ENCODE measurements around the gene PIGC.

The PIGC gene

GRCh38 chr1:172430128-172430454, 13.8 kb downstream of the PIGC start:
- no peak for DNase-seq (ENCODE audit: low read depth, low spot score)

DNA sequence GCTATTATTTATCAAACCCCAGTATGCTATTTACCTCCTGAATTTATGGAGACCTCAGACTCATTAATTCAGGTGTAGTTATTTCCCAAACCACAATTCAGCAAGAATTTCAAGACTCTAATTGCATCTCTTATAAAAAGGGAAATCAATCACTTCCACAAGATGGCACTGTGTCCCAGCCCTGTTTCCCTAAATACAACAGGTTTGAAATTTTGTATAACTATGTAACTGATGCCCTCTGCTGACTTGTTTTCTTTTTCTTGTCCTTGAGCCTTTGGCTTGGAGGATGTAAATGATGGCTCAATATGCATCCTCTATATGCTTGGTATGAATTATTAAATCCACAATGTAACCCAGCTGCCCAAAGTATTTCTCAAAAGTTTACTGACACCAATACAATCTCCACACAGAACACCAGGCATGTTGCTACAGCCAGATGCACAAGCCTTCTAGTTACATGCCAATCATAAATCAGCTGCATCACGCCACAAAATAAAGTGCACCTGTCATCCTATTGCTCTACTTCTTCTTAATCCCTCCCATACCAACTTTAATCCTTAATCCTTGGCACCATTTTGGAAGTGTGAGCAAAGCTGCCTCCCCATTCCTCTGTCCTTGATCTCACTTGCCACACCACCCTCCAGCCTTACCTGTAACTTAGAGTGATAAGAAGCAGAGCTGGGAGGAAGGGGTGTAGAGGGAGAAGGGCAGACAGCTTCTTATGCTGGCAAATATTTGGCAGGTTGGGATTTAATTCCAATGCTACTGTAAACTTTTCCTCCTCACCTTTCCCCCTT, 14.3 kb downstream of the PIGC start:
- peak; percentile 18 for DNase-seq (ENCODE audit: low read depth, low spot score)

DNA sequence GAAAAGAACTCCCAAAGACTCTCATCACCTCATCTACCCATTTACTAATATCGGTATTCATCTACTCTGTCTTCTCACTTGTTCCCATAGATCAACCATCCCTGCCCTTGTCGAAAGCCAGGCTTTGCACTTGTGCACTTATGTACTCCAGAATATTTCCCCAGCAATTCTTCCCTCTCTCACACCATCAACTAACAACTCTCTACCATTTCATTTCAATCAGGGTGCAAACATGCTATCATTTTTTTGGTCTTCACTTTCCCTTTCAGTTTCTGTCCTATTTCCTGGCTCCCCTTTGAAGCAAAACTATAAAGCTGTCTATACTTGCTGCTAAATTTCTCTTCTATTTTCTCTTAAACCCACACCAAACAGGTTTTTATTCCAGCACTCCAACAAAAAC, 16.7 kb downstream of the PIGC start:
- no peak for DNase-seq (ENCODE audit: low read depth, low spot score)

GRCh38 chr1:172425339-172425738, 18.5 kb downstream of the PIGC start:
- no peak for DNase-seq (ENCODE audit: low read depth, low spot score)

DNA sequence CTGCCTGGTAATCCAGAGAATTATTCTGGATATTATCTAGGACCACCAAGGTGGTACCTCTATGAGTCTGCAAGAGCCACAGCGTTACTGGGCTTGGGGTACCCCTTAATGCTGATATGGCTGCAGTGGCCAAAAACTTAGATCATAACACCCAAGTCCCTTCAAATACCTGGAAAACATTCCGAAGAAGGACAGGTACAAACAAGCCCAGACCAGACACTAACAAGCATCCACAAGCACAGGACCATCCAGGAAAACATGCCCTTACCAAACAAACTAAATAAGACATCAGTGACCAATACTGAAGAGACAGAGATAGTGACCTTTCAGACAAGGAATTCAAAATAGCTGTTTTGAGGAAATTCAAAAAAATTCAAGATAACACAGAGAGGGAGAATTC, 20.5 kb downstream of the PIGC start:
- DNase-seq (ENCODE audit: low read depth, low spot score): no peak

DNA sequence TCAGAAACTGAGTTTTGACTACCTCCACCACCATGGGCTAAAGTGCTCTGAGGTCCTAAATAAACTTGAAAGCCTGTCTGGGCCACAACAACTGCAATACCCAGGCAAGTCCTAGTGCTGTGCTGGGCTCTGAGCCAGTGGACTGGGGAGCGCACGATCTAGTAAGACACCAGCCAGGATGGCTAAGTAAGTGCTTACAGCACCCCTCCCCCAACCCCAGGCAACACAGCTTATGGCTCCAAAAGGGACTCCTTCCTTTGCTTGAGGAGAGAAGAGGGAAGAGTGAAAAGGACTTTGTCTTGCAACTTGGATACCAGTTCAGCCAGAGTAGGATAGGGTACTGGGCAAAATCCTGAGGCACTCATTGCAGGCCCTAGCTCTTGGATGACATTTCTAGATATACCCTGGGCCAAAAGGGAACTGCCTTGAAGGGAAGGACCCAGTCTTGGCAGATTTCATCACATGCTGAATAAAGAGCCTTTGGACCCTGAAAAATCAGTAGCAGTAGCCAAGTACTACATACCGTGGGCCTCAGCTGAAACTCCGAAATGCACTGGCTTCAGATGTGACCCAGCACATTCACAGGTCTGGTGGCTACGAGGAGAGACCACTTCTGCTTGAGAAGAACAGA, 21.8 kb downstream of the PIGC start:
- no peak for DNase-seq (ENCODE audit: low read depth, low spot score)

- DNase-seq (ENCODE audit: low read depth, low spot score): no peak
These were observed 23.5 kb downstream of the PIGC start, which contains the start of gene C1orf105 for GRCh38 chr1:172420385-172420784. TSS of gene C1orf105 (plus strand) at chr1:172420685. CDS start at chr1:172420886, 201 bp downstream.

DNA sequence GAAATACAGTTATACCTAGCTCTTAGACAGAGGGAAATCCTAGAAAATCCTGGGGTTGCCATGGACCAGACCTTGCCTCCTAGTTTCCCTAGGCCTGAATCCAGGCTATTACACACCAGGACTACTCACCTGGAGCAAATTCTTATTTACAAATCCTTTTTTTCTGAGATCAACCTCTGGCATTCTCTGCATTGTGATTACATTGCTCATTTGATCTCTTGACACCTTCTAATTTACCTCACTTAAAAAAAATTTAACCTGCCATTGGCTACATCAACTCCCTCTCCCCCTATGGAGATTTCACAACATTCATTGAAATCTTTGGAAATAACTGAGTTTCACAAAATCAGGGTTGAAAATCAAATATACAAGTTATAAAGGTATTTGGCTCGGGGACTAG, 26.3 kb downstream of the PIGC start:
- no peak for DNase-seq (ENCODE audit: low read depth, low spot score)

DNA sequence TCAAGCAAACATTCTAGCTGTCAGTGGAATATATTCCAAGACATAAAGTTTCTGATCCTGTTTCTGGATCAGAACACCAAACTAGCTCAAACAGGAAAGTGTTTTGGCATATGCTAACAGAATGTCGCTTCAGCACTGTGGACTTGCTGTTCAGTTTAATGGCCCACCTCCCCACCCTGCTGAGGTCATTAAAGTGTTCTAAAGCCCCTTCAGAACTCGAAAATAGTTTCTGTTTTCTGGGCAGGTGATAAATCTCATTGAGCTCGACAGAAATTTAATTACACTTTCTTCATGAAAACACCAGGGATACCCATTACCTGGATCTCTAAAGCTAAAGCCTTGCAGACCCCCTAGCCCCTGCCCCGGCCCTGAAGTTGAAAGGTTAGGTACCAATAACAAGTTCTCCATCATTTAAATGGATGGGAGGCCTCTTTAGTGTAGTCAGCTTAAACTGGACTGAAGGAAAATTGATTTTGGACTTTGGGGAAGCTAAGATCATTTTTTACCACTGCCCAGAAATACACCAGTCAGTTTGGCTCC, 27.3 kb downstream of the PIGC start:
- no peak for DNase-seq (ENCODE audit: low read depth, low spot score)

GRCh38 chr1:172414331-172414730, 29.5 kb downstream of the PIGC start:
- DNase-seq (ENCODE audit: low read depth, low spot score): no peak

- DNase-seq (ENCODE audit: low read depth, low spot score): no peak
These were observed 32.0 kb downstream of the PIGC start for GRCh38 chr1:172411791-172412338.

GRCh38 chr1:172410027-172410426, 33.8 kb downstream of the PIGC start:
- DNase-seq (ENCODE audit: low read depth, low spot score): no peak

- no peak for DNase-seq (ENCODE audit: low read depth, low spot score)
These were observed 34.9 kb downstream of the PIGC start for GRCh38 chr1:172408958-172409357.

DNA sequence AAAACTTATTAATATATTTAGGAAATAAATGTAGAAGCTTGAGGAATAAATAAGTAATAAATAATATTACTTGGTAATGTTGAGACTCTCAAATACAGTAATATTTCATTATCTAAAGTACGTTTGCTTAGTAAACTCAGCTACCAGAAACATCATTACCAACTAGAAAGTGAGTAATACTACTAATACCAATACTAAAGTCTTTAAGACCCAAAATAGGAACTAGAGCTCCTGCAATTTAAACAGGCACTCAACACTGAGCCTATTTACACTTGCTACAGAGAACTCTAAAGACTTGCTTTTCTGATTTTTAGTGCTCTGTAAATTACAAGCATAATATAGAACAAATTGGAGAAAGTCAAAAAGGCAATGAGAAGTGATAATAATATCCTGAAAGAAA, 36.9 kb downstream of the PIGC start:
- DNase-seq (ENCODE audit: low read depth, low spot score): no peak

- no peak for DNase-seq (ENCODE audit: low read depth, low spot score)
These were observed 38.0 kb downstream of the PIGC start for GRCh38 chr1:172405912-172406311.

DNA sequence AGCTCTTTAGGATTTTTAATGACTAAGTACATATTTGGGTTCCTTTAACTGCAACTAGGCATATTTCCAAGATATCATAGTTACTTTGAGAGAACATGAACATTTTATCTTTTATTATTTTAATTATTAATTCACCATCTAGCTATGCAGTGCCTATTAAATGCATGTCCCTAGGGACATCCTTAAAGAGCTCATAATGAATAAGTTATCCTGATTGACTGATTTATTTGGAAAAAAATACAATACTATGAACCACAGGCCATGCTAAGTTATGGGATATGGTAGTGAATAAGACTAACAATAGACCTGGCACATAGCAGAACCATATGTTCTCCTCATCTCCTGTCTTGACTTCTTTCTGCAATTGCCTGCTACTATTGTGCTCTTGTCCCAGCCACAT, 39.7 kb downstream of the PIGC start:
- DNase-seq (ENCODE audit: low read depth, low spot score): no peak

GRCh38 chr1:172402878-172403569, 40.8 kb downstream of the PIGC start:
- no peak for DNase-seq (ENCODE audit: low read depth, low spot score)

- DNase-seq (ENCODE audit: low read depth, low spot score): no peak
These were observed 42.0 kb downstream of the PIGC start for GRCh38 chr1:172401892-172402291.

- no peak for DNase-seq (ENCODE audit: low read depth, low spot score)
These were observed 42.4 kb downstream of the PIGC start for GRCh38 chr1:172401477-172401876.

DNA sequence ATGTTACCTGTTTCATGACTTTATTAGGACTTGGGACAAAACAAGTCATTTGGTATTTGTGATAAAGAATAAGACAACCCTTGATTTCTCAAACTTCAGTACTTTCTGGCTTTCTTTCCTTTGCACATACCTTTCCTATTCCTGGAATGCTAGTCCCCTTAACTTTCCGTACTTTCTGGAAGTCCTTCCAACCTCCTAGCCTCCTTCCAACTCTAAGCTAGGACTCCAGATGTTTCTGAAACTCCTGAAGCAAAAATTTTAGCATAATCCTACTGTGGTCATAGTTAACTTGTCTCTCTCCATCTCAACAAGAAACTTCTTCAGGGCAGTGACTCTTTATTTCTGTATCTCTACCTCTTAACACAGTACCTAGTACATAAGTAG, 43.2 kb downstream of the PIGC start:
- DNase-seq (ENCODE audit: low read depth, low spot score): no peak

DNA sequence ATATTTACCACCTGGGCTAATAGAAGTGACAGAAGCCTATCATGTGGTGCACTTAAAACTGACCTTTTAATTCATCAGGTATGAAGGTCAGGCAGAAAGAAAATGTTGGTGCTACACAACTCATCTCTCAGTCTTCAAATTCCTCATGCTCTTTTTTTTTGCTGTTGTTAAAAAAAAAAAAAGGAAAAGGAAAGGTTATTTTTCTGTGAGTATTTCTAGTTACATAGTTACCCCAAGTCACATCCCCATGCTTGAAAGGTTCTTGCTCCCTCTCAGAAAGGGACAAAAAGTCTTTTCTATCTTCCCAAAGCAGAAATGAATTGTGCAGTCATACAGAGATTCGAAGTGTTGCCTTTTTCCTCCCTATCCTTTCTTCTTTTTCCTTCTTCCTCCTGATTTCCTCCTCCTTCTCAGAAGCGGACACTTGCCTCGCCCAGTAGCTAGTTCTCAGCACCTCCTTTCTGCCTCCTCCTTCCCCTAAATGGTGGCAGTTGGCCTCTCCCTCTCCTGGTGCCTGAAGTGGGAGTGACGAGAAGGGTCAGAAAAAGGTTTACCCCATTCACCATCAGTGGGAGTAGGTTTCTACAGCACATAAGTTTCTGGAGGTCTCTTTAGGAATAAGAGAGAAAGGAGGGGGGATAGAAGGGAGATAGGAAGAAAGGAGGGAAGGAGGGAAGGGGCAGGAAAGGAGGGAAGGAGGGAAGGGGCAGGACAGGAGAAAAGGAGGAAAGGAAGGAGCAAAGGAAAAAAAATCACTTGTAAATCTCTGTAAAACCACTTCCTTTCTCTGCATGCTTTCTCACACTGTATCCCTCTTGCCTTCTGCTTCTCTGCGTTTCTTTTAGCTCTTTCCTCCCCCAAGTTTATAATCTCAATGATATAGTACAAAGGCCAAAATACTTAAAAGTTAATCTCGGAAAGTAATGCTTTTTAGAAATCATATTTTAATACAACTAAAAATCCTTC, 43.8 kb downstream of the PIGC start:
- no peak for DNase-seq (ENCODE audit: low read depth, low spot score)

Measured in brain pericyte (primary cell).